ENCODE data around the gene INF2.

The INF2 gene

GRCh38 chr14:104689109-104689880, at the start of gene INF2:
Gene INF2, plus strand, starts transcription at chr14:104689618. Its CDS starts 11,748 bp downstream, at chr14:104701366.
- peak; percentile 96 for DNase-seq (ENCODE audit: low spot score)
- TF ChIP-seq CTCF (IDR thresholded peaks at IDR 0.05; ENCODE audit: extremely low read depth, missing control alignments): no peak

GRCh38 chr14:104639885-104640548, 49.4 kb upstream of the INF2 start:
- DNase-seq (ENCODE audit: low spot score): peak; percentile 86
- peak; percentile 97 for TF ChIP-seq CTCF (IDR thresholded peaks at IDR 0.05; ENCODE audit: extremely low read depth, missing control alignments)

- TF ChIP-seq CTCF (IDR thresholded peaks at IDR 0.05; ENCODE audit: extremely low read depth, missing control alignments): no peak
- DNase-seq (ENCODE audit: low spot score): no peak
Measured at GRCh38 chr14:104640681-104641080, 48.7 kb upstream of the INF2 start.

- DNase-seq (ENCODE audit: low spot score): no peak
- TF ChIP-seq CTCF (IDR thresholded peaks at IDR 0.05; ENCODE audit: extremely low read depth, missing control alignments): no peak
Measured at GRCh38 chr14:104641753-104642539, 47.5 kb upstream of the INF2 start.

- TF ChIP-seq CTCF (IDR thresholded peaks at IDR 0.05; ENCODE audit: extremely low read depth, missing control alignments): no peak
- DNase-seq (ENCODE audit: low spot score): no peak
Measured at GRCh38 chr14:104642540-104642868, 46.9 kb upstream of the INF2 start.

- no peak for TF ChIP-seq CTCF (IDR thresholded peaks at IDR 0.05; ENCODE audit: extremely low read depth, missing control alignments)
- no peak for DNase-seq (ENCODE audit: low spot score)
Measured at GRCh38 chr14:104643306-104643705, 46.1 kb upstream of the INF2 start.
